ENCODE data around the gene INTS14. TPM values are rescaled to one million over a fixed set of nuclear protein-coding genes. Genes with fewer than 3 reads are reported as not detected.

The INTS14 gene
- total RNA-seq, 1 experiment from 2014 or later = 53.7 TPM

- Histone ChIP-seq H3K4me1 (replicated peaks; ENCODE audit: insufficient read depth) (no peaks in the 10 kb centered on the region), H2AFZ (no peak overlapping the region), H3K27ac (0 out of 2 replicates have a peak overlapping the region, but pooled peaks have one; percentile 22), H3K79me2 (ENCODE audit: low read depth) (no peaks in the 10 kb centered on the region), H3K9me2 (ENCODE audit: insufficient read depth) (no peaks in the 10 kb centered on the region), H3K4me2 (no peak overlapping the region), H4K20me1 (ENCODE audit: insufficient read depth) (no peaks in the 10 kb centered on the region), H3K9me3 (ENCODE audit: insufficient read depth, low read depth) (no peaks in the 10 kb centered on the region), H3K4me3 (no peak overlapping the region), H3K27me3 (ENCODE audit: insufficient read depth, low read depth) (no peaks in the 10 kb centered on the region), H3K36me3 (ENCODE audit: low read depth) (peaks cover 12% of the 10 kb centered on the region; the same call in 1 of the 2 replicates), H3F3A (ENCODE audit: insufficient read depth, low read depth) (no peaks in the 10 kb centered on the region)
- ChIA-PET CTCF (no interaction called here), POLR2A (ENCODE audit: unreplicated experiment) (no interaction called here)
- TF ChIP-seq EZH2 (IDR thresholded peaks at IDR 0.05; ENCODE audit: low read depth) (no peak), CTCF (conservative IDR thresholded peaks at IDR 0.05) (no peak)
- DNase-seq = no peak
- intact Hi-C loops (cut with micrococcal nuclease; ENCODE audit: unreplicated experiment) = no loop called here
- BruUV-seq (replicated peaks) = no TSS peak
These were observed 12.5 kb downstream of the INTS14 start for GRCh38 chr15:65598468-65598867.

- Histone ChIP-seq H3K36me3 (ENCODE audit: low read depth) (peaks cover 12% of the 10 kb centered on the region; the same call in 1 of the 2 replicates), H4K20me1 (ENCODE audit: insufficient read depth) (no peaks in the 10 kb centered on the region), H3K9me3 (ENCODE audit: insufficient read depth, low read depth) (no peaks in the 10 kb centered on the region), H3K27ac (no peak overlapping the region), H3K27me3 (ENCODE audit: insufficient read depth, low read depth) (no peaks in the 10 kb centered on the region), H3K4me1 (replicated peaks; ENCODE audit: insufficient read depth) (no peaks in the 10 kb centered on the region), H3K4me3 (no peak overlapping the region), H2AFZ (no peak overlapping the region), H3K4me2 (no peak overlapping the region), H3F3A (ENCODE audit: insufficient read depth, low read depth) (no peaks in the 10 kb centered on the region), H3K9me2 (ENCODE audit: insufficient read depth) (no peaks in the 10 kb centered on the region), H3K79me2 (ENCODE audit: low read depth) (no peaks in the 10 kb centered on the region)
- intact Hi-C loops (cut with micrococcal nuclease; ENCODE audit: unreplicated experiment) = no loop called here
- TF ChIP-seq CTCF (conservative IDR thresholded peaks at IDR 0.05) (no peak), EZH2 (IDR thresholded peaks at IDR 0.05; ENCODE audit: low read depth) (no peak)
- BruUV-seq (replicated peaks) = no TSS peak
- POLR2A ChIA-PET (ENCODE audit: unreplicated experiment) = interaction anchor here (0.7 kb wide), 1 partner anchor 86 kb away, joined by 3 read pairs; no protein-coding TSS in a partner anchor
- CTCF ChIA-PET = no interaction called here
- no peak for DNase-seq
These were observed 15.0 kb downstream of the INTS14 start for GRCh38 chr15:65595960-65596359.

GRCh38 chr15:65587094-65587493 lies 23.8 kb downstream of the INTS14 start:
- H3K9me3 ChIP-seq (ENCODE audit: insufficient read depth, low read depth) = no peaks in the 10 kb centered on the region
- H3K79me2 ChIP-seq (ENCODE audit: low read depth) = no peaks in the 10 kb centered on the region
- no peak overlapping the region for H3K4me3 ChIP-seq
- ChIA-PET POLR2A (ENCODE audit: unreplicated experiment) (no interaction called here), CTCF (no interaction called here)
- no peak overlapping the region for H2AFZ ChIP-seq
- H4K20me1 ChIP-seq (ENCODE audit: insufficient read depth) = no peaks in the 10 kb centered on the region
- no peak overlapping the region for H3K27ac ChIP-seq
- no peaks in the 10 kb centered on the region for H3F3A ChIP-seq (ENCODE audit: insufficient read depth, low read depth)
- H3K9me2 ChIP-seq (ENCODE audit: insufficient read depth) = no peaks in the 10 kb centered on the region
- H3K36me3 ChIP-seq (ENCODE audit: low read depth) = peaks cover 4% of the 10 kb centered on the region; the same call in 1 of the 2 replicates
- H3K4me2 ChIP-seq = no peak overlapping the region
- DNase-seq = no peak
- no peaks in the 10 kb centered on the region for H3K27me3 ChIP-seq (ENCODE audit: insufficient read depth, low read depth)
- BruUV-seq (replicated peaks) = no TSS peak
- no peaks in the 10 kb centered on the region for H3K4me1 ChIP-seq (replicated peaks; ENCODE audit: insufficient read depth)
- intact Hi-C loops (cut with micrococcal nuclease; ENCODE audit: unreplicated experiment) = no loop called here
- no peak for TF ChIP-seq EZH2 (IDR thresholded peaks at IDR 0.05; ENCODE audit: low read depth)
- no peak for TF ChIP-seq CTCF (conservative IDR thresholded peaks at IDR 0.05)

Measured in PC-9 (cell line).